Measurements from ENCODE around the gene FANCC. TPM values are rescaled to one million over a fixed set of nuclear protein-coding genes. Genes with fewer than 3 reads are reported as not detected.

The FANCC gene
- total RNA-seq, 2 donors from 2014 or later = 10.5 to 23.6 TPM

GRCh38 chr9:95189251-95190098, 128.0 kb downstream of the FANCC start:
- Histone ChIP-seq H3K4me1 (no peaks in the 10 kb centered on the region), H3K9ac (ENCODE audit: low read depth in 2 of 2, low read length in 2 of 2) (peak overlapping the region in 1 of 2 donors; percentile 9), H3K27ac (peak overlapping the region; percentile 50), H3K27me3 (no peaks in the 10 kb centered on the region), H3K4me3 (no peak overlapping the region), H3K9me3 (no peaks in the 10 kb centered on the region), H3K36me3 (no peaks in the 10 kb centered on the region)
- DNase-seq = no peak
- TF ChIP-seq CTCF (IDR thresholded peaks at IDR 0.05) = no peak
- intact Hi-C loops (cut with DNase I) = no loop called here

GRCh38 chr9:95188459-95188858, 129.1 kb downstream of the FANCC start:
- Histone ChIP-seq H3K9me3 (no peaks in the 10 kb centered on the region), H3K4me3 (no peak overlapping the region), H3K4me1 (no peaks in the 10 kb centered on the region), H3K27ac (no peak overlapping the region), H3K27me3 (no peaks in the 10 kb centered on the region), H3K9ac (ENCODE audit: low read depth in 2 of 2, low read length in 2 of 2) (no peak overlapping the region), H3K36me3 (no peaks in the 10 kb centered on the region)
- DNase-seq = no peak
- intact Hi-C loops (cut with DNase I) = no loop called here
- TF ChIP-seq CTCF (IDR thresholded peaks at IDR 0.05) = no peak

GRCh38 chr9:95185956-95186355, 131.6 kb downstream of the FANCC start:
- Histone ChIP-seq H3K4me3 (no peak overlapping the region), H3K9ac (ENCODE audit: low read depth in 2 of 2, low read length in 2 of 2) (no peak overlapping the region), H3K27ac (no peak overlapping the region), H3K4me1 (no peaks in the 10 kb centered on the region), H3K36me3 (no peaks in the 10 kb centered on the region), H3K27me3 (no peaks in the 10 kb centered on the region), H3K9me3 (no peaks in the 10 kb centered on the region)
- TF ChIP-seq CTCF (IDR thresholded peaks at IDR 0.05) = no peak
- intact Hi-C loops (cut with DNase I) = no loop called here
- no peak for DNase-seq

GRCh38 chr9:95182854-95183563, 134.5 kb downstream of the FANCC start:
- no peaks in the 10 kb centered on the region for H3K36me3 ChIP-seq
- no peaks in the 10 kb centered on the region for H3K27me3 ChIP-seq
- no peaks in the 10 kb centered on the region for H3K4me1 ChIP-seq
- no peak overlapping the region for H3K27ac ChIP-seq
- H3K9ac ChIP-seq (ENCODE audit: low read depth in 2 of 2, low read length in 2 of 2) = no peak overlapping the region
- no peaks in the 10 kb centered on the region for H3K9me3 ChIP-seq
- DNase-seq = no peak
- intact Hi-C loops (cut with DNase I) = no loop called here
- TF ChIP-seq CTCF (IDR thresholded peaks at IDR 0.05) = no peak
- H3K4me3 ChIP-seq = no peak overlapping the region

- Histone ChIP-seq H3K4me3 (no peak overlapping the region), H3K27me3 (no peaks in the 10 kb centered on the region), H3K27ac (no peak overlapping the region), H3K36me3 (no peaks in the 10 kb centered on the region), H3K4me1 (no peaks in the 10 kb centered on the region), H3K9ac (ENCODE audit: low read depth in 2 of 2, low read length in 2 of 2) (no peak overlapping the region), H3K9me3 (no peaks in the 10 kb centered on the region)
- DNase-seq = no peak
- TF ChIP-seq CTCF (IDR thresholded peaks at IDR 0.05) = no peak
- intact Hi-C loops (cut with DNase I) = no loop called here
These were observed 135.7 kb downstream of the FANCC start for GRCh38 chr9:95181835-95182234.
